HG02981 (cell line): ENCODE results near the gene SNX11.

Experiments used
- ATAC-seq: cut with Tn5 transposase; IDR thresholded peaks from one replicate; pipeline ENCODE4 v1.9.1; 2021; ENCODE audit warnings: mild to moderate bottlenecking, moderate library complexity; ENCODE audit not compliant: unreplicated experiment

SNX11 gene

DNA sequence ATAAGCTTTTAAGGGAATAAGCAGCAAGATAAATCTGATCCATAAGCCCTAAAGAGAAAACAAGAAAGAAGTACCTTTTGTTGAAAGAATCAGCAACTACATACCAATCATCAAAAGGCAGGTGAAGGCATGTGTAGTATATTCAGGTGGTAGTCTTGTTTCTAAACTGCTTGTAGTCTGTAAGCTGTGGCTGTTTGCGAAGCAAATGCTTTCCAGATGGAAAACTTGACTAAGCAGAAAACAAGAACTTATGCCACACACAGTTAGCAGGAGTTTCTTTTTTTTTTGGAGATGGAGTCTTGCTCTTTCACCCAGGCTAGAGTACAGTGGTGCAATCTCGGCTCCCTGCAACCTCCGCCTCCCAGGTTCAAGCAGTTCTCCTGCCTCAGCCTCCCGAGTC is 12.0 kb upstream of the SNX11 start:
- no peak for ATAC-seq

DNA sequence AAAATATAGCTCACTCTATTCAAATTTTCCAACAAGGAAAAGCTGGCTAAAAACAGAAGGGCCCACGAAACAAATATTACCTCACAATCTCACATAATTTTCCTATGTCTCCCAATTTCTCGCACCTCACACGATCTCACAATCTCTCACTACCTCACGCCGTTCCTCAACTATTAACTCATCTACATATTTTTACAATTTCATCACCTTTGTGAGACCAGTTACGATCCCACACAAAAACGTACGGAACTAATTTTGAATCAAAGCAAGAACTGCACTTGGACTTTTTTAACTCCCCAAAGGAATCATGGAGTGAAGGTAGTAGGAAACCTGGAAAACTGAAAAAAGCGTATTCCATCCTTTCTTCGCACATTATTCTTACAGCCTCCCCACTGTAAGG is 7.4 kb upstream of the SNX11 start:
- ATAC-seq = no peak

DNA sequence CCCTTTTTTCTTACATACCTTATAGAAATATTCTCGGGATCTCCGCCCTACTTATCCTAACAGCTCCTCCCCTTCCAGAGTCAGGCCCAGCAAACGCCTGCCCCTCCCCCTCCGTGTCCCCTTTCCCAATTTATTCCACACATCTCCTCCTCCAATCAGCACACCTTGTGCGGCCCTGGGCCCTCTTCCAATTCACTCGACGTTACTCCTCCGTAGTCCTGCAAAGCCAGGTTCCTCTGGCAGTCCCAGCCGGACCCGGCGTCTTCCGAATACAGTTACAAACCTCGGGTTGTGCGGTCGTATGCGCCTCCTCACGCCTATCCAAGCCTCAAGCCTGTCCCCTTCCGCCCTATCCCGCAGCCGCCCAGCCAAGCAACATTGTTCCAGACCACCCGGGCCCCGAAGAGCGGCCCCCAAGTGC is 7.0 kb upstream of the SNX11 start:
- ATAC-seq = peak; percentile 11

DNA sequence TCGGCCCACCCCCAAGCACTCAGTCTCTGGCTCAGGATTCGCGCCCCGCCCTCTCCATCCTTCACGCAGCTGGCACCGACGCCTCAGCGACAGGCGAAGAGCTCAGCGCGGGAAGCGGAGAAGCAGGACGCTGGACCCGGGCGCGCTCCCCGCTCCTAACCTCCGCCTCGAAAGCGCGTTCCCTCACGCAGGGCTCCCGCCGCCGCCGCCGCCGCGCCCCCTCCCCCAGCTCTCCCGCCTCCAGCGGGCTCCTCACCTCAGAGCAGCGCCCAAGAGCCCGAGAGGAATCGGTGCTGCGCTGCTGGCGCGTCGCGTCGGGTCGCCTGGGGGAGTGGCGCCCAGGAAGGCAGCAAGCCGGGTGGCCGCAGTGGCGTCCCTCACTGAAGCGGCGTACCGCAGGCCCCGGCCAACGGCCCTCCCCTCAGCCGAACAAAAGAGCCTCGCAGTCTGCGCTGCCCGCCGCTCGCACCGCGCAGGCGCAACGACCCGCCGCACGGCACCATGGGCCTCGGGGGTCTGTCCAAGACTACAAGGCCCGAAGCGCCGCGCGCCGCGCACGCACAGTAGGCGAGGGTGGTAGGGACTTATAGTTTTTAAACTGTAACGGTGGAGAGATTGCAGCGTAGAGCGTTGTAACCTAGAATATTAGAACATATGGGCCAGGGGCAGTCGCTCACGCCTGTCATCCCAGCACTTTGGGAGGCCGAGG is 6.4 kb upstream of the SNX11 start, which contains the start of gene CBX1:
CBX1 (minus strand) TSS at position 467 of the 709 bp plus-strand sequence. CDS start 24,474 bp downstream, outside the sequence.
- peak; percentile 88 for ATAC-seq

DNA sequence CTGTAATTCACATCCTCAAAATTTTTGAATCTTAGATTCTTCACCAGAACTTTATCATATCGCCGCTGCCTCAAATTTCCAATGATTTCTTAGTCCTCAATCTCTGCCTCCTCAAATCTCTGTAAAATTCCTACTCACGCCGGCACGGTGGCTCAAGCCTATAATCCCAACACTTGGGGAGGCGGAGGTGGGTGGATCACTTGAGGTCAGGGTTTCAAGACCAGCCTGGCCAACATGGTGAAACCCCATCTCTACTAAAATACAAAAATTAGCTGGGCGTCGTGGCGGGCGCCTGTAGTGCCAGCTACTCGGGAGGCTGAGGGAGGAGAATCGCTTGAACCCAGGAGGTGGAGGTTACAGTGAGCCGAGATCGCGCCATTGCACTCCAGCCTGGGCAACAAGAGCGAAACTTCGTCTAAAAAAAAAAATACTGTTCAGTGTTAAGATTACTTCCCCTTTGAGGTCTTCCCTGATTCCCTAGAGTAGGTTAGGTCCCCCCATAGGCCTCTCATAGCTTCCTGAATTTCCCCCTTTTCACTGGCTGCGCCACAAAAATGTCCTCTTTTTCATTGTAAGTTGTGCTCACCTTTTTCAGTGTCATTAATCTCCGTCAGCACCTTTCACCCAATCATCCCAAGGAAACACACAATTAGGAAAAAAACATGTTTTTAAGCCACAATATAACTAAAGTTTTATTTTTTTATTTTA is 5.4 kb upstream of the SNX11 start:
- no peak for ATAC-seq

DNA sequence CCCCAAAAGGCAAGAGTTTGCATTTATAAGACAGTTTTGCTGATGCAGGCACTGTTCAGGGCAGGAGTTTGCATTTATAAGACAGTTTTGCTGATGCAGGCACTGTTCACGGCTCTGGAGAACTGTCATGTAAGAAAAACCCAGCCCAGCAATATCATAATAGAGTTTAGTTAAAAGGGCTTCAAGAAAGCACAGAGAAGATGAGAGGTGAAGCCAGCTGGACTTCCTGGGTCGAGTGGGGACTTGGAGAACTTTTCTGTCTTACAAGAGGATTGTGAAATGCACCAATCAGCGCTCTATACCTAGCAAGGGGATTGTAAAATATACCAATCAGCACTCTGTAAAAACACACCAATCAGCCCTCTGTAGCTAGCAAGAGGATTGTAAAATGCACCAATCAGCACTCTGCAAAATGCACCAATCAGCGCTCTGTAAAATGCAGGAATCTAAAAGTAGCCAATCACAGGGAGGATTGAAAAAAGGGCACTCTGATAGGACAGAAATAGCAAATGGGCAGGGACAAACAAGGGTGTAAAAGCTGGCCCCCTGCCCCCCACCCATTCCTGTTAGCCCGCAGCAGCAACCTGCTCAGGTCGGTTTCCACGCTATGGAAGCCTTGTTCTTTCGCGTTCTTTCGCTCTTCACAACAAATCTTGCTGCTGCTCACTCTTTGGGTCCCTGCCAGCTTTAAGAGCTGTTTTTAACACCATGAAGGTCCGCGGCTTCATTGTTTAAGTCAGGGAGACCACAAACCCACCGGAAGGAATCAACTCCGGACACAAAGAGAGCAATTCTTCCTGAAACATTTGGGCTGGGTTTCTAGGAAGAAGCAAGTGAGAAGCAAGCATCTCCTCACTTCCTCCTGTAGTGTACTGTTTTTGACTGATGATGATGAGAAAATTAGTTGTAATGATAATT is 4.5 kb upstream of the SNX11 start:
- ATAC-seq = no peak

DNA sequence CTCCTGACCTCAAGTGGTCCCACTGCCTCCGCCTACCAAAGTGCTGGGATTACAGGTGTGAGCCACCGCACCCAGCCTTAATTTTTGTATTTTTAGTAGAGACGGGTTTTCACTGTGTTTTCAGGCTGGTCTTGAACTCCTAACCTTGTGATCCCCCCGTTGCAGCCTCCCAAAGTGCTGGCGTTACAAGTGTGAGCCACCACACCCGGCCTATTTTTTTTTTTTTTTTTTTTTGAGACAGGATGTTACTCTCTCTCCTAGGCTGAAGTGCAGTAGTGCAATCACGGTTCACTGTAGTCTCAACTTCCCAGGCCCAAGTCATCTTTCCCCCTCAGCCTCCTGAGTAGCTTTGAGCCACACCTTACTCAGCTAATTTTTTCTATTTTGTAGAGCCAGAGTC is 3.1 kb upstream of the SNX11 start:
- ATAC-seq = no peak

DNA sequence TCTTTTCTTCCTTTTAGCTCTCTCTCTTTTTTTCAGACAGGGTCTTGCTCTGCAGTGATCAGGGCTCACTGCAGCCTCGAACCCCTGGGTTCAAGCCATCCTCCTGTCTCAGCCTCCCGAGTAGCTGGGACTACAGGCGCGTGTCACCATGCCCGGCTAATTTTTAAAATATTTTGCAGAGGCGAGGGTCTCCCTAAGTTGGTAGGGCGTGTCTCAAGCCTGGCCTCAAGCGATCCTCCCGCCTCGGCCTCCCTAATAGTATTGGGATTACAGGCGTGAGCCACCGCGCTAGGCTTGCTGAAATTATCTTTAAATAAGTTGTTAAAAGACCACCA is 797 bp upstream of the SNX11 start:
- ATAC-seq = no peak

DNA sequence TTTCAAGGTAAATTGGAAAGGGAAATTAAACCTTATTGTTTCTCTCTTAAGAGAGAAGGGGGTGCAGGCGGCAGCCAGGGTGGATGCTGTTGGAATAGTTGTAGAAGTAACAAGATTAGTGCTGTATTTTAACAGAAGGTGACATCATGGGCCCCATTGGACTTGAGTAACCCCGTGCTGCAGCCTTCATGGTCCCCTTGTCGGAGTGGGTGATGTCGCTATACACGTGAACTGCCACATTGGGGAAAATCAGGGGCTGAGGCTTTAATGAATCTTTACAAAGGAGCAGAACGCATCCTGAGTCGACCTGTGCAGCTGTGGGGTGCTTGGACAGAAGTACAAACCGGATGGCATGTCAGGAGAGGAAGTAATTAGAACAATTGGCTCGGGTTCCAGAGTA is 3.2 kb downstream of the SNX11 start:
- ATAC-seq = no peak

DNA sequence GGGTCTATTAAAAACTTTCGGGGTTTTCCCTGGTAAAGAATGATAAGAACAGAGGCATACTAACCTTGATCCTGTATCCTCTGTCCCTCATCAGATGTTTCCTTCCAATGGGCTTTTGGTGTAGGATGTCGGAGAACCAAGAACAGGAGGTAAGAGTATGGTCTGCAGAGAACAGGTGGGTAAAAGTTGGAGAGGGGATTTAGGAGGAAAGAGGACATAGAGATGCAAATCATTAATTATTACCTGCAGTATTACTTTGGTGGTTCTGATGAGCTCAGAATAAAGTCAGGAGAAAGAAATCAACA is 4.3 kb downstream of the SNX11 start:
- ATAC-seq = no peak

DNA sequence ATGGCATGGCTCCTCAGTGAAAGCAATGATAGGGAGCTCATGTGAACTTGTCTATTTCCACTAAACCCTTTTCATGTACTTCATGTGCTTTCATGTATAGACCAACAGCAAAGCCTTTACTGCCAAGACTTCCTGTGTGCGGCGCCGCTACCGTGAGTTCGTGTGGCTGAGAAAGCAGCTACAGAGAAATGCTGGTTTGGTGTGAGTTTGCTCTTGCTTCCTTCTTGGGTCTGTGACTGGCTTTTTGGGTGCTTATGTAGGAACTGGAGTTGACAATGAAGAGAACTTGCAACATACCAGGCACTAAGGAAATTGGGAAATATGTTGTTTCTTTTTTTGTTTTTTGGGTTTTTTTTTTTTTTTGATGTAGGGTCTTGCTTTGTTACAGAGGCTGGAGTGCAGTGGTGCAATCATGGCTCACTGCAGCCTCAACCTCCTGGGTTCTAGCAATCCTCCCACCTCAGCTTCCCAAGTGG is 5.7 kb downstream of the SNX11 start:
- no peak for ATAC-seq

DNA sequence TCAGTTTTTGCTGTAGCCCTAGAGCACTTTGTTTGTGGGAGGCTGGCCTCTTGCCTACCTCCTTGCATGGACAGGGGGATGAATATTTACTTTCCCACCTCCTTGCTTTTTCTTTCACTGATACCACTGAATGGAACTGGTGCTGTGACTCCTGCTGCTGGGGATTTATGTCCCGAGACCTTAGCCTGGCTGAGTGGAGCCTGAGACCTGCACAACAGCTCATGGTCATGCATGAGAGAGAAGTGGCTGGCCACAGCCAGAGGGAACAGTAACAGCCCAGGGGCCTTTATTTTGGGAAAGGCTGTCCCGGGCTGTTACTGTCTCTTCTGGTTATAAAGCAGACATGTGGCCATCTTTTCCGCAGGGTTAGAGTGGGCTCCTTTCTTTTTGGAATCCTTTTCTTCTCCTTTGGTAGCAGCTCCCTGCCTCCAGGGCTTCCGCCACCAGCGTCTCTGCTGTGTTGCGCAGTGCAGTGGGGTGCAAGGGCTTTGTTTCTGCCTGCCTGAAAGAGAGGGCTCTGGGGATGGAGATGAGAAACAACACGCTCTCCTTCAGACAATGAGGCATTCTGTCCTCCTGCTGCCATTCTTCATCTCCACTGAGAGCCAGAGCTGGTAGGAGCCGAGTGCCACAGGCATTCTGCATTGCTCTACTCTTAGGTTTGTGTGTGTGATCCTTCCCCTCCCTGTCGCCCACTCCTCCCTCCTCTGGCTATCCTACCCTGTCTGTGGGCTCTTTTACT is 14.5 kb downstream of the SNX11 start:
- ATAC-seq = no peak

DNA sequence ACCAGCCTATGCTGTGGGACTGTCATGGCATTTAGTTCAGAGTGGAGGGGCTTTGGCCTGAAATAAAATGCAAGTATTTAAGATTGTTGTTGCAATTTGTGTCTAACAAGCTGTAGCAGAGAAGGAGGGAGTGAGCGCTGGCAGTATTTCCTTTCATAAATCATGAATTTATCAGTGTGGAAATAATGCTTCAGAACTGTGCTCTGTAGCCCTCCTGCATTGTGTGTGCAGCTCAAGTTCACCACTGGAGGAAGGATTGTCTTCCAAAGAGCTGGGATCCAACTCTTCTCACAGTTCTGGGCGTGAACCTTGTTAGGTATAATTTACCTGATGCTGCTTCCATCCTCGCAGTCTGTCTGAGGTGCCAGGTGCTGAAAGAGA is 15.1 kb downstream of the SNX11 start:
- ATAC-seq = no peak

DNA sequence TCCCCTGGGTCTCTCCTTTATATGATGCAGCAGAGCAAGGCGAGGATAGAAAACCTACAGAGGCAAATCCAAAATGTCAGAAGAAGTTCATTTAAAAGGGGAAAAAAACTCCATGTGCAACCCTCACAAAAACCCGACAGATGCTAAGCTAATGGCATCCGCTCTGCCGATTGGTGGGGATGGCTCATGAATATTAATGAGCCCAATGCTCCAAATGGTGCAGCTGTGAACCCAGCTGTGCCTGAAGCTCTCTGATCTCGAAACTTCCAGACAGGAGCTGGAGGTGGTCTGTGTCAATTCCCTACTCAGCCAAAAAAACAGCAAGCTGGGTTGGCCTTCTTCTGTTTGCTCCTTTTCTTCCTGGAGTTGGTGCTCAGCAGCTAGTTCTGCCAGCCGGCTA is 15.5 kb downstream of the SNX11 start:
- ATAC-seq = no peak

DNA sequence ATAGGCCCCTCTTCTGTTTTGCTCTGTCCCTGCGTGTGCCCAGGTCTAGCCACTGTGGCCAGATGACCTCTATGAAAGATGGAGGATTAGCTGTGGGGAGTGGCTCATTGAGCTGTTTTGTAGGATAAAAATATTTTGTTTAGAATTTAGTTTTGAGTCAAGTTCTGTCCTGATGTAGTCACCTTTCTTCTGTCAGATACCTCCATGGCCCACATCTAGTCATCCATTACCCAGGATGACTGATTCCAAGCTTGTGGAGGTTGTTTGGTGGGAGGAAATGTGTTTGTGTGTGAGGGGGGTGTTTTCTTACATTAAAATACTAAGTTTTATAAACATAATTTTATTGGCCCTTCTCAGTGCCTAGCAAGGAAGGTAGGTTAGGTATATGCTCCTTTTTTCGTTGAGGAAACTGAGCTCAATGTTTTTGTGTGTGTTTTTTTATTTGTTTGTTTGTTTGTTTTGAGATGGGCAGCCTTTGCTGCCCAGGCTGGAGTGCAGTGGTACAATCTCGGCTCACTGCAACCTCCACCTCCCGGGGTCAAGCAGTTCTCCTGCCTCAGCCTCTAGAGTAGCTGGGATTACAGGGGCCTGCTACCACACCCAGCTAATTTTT is 16.3 kb downstream of the SNX11 start:
- no peak for ATAC-seq

DNA sequence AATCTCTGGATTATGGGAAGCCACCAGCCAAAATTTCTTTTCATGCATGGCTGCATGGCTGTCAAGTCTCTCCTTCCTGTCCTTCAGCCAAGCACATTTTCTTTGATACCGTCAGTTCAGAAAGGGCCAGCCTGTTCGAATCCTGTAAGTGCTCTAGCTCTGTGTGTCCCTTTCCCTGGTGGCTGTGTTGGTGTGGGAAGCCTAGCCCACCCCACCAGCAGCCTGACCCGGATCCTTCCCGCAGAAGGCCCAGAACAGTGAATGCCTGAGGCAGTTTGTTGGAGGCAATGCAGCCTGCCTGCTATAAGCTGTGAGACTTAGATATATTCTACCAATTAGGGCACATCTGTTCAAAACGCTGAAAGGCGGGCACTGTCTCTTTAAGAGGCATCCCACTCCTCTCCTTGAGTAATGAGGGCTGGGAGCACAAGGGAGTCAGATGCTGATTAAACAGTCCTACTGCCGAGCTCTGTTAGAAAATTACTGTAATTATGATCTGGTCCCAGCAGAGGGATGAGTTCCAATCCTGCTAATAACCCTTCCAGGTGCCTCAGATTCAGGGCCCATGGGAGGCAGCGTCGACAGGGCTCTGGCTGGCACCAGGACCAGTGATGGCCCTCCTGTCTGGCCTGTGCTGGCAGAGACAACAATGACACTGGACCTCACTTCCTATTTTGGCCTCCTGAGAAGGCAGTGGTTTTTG is 18.4 kb downstream of the SNX11 start:
- no peak for ATAC-seq

DNA sequence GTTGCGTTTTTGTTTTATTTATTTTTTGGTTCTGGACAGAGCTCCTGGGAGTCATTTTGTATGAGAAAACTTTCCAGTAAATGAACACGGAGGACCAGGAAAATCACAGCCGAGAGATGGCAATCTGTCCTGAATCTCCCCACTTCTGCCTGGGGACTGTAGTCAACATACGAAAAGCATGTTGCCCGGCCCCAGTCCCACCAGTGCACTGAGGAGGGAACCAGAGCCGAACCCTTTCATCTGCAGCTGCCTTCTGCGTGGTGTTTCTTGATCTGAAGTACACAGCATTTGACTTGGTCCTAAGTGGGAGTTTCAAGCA is 18.9 kb downstream of the SNX11 start:
- ATAC-seq = no peak

DNA sequence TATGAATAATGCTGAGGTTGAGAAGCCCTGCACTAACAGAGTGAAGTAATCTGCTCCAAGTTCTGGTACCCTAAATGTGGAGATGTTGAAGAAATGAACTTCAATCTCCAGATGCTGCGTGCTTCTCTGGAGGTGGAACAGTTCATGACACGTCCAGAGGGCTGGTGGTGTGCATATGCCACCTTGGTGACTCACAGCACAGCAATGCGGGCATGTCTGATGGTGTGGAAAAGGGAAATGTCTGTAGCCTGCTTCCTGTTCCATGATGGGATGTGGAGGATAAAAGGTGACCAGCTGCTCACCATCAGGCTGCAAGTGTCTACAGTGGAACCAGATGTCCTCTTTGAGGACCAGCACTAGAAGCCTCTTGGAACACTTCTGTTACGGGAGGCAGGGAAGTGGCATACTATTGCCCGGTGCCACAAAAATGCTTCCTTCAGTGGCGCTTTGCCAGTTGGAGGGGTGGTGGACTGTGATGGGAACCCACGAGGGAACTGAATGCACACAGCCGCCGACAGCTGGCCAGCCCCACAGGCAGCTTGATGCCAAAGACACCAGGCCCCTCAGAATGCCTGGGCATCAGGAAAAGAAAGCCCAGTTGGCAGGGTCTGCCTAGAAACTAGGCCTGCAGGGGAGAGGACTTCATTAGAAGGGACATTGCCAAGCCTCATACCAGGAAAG is 19.9 kb downstream of the SNX11 start:
- ATAC-seq = no peak

DNA sequence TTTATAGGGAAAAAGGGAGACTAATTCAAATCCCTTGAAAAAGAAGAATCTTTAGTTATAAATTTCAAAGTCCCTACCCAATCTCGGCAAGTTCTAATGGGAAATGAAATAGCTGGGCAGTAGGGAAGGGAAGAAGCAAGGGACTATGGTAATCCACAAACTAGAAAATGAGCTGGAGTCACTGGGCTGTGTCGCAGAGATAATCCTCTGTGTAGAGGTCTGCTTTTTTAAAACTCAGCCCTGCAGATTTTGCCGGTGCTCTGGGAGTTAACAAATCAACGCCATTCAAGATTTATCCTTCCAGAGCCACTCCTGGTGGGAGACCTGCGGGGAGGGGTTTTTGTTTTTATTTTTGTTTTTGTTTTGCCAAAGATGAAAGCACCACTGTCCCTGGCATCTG is 20.8 kb downstream of the SNX11 start:
- no peak for ATAC-seq

DNA sequence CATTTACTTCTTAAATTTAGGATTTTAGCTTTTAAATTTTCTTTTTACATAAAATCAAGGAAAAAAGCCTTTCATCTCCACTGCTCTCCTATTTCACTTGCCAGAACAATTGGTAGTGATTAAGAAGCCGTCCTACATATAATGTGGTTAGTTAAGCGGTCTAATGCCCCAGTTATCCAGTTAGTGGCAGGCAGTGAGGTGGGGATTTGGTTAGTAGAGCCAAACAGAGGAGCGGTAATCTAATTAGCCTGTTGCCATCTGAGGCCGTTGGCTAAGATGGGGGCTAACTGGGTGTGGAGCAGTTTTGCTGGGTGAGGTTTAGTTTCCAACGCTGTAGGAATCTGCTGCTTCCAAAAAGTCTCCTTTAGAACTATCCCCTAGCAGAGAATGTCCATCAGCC is 22.4 kb downstream of the SNX11 start:
- ATAC-seq = no peak
